Measurements from ENCODE around the gene RAE1.

DNA sequence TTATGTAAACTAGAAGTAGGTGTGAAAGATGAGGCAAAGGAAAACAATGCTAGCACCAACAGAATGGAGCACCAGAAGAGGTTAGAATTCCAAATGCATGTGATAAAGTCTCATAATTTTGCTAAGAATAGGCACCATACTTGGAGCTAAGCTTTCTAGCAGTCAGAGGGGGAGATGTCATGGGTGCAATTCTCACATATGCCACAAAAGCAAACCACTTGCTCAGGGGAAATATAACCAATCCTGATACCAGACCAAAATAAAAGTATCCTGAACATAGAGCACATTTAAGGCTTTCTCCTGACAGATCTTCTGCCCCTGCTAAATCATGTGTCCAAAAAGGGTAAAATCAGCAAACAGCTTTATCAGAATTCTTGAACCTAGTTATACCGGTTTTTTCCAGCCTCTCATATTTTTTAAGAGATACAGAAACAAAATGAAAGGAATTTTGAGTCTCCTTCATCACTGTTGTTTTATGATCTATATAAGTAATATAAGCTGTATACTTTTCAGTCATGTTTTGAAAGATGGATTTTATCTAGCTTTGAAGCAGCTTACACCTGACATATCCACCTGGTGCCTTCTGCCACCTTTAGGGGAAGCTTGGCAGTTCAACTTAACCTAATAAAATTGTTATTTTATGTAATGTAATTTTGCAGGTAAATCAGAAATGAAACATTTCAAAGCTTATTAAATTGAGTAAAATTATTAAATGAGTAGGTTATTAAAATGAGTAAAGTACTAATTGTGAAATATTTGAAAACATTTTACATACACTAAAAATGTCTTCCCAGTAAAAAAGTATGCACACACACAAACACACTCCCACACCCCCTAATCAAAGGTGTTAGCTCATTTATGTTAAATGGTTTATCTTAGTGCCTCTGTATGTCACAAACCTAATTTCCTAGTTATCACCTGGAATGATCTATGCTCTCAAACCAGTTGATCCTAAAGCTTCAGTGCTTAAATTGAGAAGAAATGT lies 18.7 kb upstream of the RAE1 start:
- TF ChIP-seq, protein P1, sequence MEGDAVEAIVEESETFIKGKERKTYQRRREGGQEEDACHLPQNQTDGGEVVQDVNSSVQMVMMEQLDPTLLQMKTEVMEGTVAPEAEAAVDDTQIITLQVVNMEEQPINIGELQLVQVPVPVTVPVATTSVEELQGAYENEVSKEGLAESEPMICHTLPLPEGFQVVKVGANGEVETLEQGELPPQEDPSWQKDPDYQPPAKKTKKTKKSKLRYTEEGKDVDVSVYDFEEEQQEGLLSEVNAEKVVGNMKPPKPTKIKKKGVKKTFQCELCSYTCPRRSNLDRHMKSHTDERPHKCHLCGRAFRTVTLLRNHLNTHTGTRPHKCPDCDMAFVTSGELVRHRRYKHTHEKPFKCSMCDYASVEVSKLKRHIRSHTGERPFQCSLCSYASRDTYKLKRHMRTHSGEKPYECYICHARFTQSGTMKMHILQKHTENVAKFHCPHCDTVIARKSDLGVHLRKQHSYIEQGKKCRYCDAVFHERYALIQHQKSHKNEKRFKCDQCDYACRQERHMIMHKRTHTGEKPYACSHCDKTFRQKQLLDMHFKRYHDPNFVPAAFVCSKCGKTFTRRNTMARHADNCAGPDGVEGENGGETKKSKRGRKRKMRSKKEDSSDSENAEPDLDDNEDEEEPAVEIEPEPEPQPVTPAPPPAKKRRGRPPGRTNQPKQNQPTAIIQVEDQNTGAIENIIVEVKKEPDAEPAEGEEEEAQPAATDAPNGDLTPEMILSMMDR (IDR thresholded peaks at IDR 0.05) = peak in 1 of 12 donors; percentile 4
- no peak for TF ChIP-seq POLR2A (IDR thresholded peaks at IDR 0.05)
